ACHN (cell line): ENCODE results near the gene RASAL3.
"Not testable (repeated sequence)": the region's sequence is repeated elsewhere in the genome, so short reads cannot be mapped to it uniquely, and the experiment has no call there.

Source experiments
- DNase-seq: peaks from one replicate; pipeline ENCODE4 v3.0.0-alpha.2; 2015
- in situ Hi-C: cut with HindIII; loops from 2 replicates; pipeline ENCODE4 v1.10.0; 2017; ENCODE audit warnings: low sequenced_read_pairs, low pct_ligation_motif_present, low pct_unique_long_range_greater_than_20kb

The RASAL3 gene

DNA sequence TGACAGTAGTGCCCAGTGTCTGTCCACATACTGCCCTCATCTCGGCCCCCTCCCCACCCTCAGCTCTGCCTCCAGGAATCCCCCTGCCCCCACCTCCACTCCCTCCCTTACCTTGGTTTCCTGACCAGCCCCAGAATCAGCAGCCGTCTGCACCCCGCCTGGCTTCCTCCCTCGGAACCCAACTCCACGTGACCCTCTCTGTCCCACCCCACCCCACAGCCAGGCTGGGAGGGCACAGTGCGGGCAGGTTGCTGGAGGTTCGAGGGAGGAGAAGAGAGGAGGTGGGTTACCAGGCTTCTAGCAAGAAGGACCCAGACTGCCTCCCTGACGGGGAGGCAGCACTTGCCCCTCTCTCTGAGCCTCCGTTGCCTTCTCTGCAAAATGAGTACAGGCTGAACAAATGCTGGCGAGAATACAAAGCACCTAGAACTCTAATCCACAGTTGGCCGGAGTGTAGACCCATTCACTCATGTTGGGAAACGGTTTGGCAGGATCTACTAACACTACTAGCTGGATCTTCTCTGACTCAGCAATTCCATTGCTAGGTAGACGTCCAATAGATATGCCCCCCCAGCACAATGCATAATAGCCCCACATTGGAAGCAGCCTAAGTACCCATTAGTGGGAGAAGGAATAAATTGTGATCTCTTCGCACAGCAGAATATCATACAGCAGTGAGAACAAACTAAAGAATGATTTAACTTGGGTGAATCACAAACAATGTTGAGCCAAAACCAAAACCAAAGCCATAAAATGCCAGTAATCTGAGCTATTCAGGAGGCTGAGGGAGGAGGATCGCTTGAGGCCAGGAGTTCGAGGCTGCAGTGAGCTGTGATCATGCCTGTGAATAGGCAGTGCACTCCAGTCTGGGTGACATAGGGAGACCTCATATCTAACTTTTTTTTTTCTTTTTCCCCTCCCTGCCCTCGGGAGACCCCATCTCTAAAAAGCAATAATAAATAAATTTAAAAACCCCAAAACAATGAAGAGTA, at the start of gene RASAL3:
TSS of gene RASAL3 (minus strand) at position 151 of the 992 bp plus-strand sequence. CDS start 186 bp downstream, outside the sequence.
- in situ Hi-C loops = no loop called here
- no peak for DNase-seq

DNA sequence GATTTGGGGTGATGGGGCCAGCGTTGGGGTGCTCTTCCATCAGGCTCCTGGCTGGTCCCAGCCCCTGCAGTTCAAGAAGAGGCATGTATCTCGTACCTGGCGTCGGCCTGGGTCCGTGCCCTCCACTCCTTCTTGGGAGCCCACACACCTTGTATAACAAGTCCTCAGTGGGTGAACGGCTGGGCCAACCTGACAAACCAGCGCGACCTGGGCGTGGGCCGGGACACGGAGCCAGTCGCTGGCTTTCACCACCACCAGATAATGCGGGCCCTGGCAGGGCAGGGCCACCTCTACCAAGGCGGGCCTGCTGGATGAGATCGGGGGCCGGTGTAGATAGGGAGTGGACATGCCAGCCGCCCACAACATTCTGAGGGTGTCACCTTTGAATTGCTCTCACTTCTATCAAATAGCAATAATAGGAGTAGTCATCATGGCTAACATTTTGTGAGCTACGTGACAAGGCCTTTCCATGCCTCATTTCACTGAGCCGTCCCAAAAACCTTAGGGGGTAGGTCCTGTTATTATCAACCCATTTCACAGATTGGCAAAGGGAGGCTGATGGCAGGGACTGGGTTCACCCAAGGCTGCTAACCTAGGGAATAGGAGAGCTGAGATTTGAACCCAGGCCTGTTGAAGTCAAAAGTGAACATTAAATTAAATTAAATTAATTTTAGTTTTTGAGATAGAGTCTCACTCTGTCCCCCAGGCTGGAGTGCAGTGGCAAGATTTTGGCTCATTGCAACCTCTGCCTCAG, 47.5 kb upstream of the RASAL3 start:
- in situ Hi-C loops = no loop called here
- DNase-seq = no peak

DNA sequence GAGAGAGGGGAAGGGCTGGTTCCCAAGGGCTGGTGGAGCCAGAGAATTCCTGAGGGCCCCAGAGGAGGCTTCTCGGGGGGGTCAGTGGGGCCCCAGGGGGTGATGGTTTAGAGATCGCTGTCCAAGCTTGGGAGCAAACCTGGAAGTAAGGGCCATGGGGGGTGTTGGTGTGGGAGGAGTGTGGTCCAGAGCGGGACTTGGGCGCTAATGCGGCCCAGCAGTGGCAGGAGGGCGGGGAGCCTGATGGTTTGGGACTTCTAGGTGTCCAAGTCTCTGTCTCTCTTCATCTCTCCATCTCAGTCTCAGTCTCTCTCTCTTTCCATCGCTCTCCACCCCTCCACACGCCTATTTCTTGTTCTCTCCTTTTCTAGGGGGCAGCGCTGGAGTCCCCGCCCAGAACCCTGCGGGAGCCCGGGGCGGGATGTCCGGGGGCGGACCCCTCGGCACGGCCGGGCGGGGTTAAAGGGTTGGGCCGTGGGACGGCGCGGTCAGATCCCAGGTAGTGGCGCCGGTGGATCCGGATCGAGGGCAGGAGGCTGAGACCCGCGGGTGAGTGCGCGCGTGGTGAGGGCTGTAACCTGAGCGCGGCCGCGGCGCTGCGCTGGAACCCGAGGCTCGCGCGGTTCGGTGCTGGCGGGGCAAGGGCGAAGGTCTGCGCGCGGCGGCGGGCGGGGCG, 43.8 kb upstream of the RASAL3 start, which contains the start of gene CYP4F22:
TSS of gene CYP4F22 (plus strand) at position 491 of the 676 bp plus-strand sequence. CDS start 16,812 bp downstream, outside the sequence.
- no peak for DNase-seq
- in situ Hi-C loops = no loop called here

DNA sequence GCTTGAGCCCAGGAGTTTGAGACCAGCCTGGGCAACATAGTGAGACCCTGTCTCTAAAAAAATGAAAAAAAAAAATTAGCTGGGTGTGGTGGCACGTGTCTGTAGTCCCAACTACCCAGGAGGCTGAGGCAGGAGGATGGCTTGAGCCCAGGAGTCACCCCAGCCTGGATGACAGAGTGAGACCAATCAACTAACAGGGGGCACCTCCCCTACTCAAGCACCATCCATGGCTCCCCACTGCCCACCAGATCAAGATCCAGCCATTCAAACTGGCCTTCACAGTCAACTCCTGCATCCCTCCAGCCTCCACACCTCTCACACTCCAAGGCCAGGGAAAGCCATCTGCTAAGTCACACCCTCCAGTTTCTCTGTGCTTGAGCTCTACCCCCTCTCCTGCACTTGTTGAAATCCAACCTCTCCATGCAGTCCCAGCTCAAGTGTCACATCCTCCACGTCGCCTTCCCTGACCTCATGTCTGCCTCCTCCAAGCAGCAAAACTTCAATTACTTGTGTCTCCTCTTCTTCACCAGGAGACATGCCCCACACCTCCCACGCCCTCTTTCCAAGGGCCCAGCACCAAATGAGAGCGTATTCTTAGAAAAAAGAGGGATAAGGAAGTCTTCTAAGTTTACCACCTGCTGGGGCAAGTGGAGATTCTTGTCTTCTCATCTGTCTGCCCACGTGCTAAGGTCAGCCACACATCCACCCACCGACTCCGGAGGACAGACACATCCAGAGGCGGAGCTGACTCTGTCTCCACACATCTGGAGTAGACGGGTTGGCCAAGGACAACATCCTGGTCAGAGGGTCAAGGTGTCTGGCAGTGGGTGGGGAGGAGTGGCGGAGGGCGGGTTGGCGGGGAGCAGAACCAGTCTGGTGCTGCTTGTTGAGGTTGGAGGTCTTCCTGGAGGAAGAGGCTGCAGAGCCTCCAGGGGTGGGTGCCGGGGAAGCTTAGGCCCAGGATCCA, 43.0 kb upstream of the RASAL3 start:
- in situ Hi-C loops = no loop called here

DNA sequence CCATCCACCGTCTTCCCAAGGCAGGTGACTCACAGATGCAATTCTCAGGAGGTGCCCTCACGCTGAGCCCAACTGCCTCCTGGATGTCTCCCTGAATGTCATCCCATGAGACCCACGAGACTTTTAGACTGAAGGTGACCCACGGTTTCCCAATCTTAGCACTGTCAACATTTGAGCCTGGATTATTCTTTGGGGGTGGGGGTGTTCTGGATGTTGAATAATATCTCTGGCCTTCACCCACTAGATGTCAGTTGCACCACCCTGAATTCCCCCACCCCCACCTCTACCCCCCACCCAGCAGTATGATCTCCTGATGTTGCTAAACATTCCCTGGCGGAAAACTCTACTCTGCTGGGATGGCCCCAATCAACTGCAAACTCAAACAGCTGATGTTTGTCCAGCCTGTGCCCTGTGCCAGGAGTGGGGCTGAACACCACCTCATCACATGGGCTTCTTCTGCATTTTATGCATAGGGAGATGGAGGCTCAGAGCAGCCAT, 41.8 kb upstream of the RASAL3 start:
- no peak for DNase-seq
- in situ Hi-C loops = no loop called here

More for the DNA sequence above, 43.0 kb upstream of the RASAL3 start:
- DNase-seq = no peak

DNA sequence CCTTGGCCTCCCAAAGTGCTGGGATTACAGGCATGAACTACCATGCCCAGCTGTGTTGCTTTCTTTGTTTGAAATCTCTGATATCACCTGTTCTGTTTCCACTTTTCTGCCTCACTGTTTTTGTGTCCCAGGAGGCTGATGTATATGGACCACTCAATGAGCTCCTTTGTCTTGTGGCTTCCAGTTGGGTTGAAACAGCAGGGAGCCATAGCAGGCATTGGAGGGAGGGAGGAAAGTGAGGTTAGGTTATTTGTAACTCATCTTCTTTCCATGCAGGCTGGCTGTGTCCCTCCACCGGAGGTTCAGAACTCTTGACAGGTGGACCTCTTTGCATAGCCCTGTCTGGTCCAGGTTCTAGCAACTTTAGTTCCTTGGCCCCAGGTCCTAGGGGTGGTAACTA, 37.9 kb upstream of the RASAL3 start:
- in situ Hi-C loops = no loop called here
- DNase-seq = no peak

DNA sequence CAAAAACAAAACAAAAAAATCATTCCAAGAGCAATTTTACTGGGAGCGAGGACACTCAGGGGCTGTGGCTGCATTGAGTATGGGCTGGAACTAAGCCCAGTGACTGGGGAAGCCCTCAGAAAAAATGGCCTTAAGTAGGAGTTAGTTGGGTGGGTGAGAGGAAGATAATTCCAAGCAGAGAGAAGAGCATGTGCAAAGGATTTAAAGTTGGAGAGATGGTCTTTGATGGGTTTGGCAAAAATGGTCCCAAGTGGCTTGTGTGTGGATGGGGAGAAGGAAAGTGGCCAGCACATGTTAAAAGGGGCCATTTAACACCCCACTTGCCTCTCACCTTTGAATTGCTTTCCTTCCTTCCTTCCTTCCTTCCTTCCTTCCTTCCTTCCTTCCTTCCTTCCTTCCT, 37.3 kb upstream of the RASAL3 start:
- in situ Hi-C loops = no loop called here
- DNase-seq = no peak

DNA sequence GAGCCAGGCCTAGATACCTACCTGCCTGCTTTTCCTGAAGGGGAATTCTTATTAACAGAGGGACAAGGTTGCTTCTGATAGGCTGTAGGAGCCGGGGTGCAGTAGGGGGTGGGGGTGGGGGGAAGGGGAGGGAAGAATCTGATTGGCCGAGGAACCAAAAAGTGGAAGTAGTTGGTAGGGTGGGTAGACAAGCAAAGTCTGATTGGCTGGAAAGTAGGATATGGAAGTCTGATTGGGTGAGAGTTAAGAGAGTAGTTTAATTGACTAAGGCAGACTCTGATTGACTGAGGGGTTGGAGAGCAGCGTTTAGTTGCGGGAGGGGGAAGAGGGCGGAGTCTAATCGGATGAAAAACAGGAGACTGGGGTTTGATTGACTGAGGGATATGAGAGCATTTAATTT, 34.6 kb upstream of the RASAL3 start:
- no peak for DNase-seq
- in situ Hi-C loops = no loop called here

DNA sequence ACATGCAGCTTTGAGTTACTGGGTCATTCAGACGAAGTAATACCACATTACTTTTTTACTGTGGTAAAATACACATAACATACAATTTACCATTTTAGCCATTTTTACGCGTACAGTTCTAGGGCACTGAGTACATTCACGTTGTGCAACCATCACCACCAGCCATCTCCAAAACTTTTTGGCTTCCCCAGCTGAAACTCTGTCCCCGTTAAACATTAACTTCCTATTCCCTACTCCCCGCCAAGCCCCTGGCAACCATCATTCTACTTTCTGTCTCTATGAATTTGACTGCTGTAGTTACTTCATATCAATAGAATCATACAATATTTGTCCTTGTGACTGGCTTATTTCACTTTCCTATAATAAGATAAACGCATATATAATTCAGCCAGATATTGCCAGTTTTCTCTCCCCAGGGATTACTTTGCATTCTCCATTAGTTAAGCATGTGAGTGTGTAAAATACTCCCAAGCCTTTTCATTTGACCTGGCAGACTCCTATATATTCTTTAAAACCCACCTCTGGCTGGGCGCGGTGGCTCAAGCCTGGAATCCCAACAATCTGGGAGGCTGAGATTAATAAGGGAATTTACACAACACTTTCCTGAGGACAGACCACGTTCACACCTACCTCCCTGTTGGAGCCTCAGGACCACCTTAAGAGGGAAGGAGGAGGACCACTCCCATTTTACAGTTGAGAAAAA, 34.0 kb upstream of the RASAL3 start:
- in situ Hi-C loops = no loop called here
- DNase-seq = no peak

DNA sequence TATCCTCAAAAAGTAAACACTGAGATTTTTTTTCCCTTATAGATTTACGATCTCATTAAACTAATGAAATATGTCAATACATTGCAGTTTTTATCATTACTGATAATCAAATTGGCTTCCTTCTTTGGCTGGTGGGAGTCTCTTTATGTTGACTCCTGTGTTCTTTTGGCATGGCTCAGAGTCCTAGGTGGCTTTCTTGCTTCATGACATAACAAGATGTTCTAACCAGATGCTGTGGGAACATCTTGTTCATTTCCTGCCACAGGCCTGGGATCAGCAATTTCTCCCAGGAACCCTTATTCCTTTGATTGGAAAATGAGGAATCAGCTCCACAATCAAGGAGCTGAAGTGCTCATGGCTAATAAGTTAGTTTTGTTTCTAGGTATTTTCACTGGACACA, 30.8 kb upstream of the RASAL3 start:
- no peak for DNase-seq
- in situ Hi-C loops = no loop called here

DNA sequence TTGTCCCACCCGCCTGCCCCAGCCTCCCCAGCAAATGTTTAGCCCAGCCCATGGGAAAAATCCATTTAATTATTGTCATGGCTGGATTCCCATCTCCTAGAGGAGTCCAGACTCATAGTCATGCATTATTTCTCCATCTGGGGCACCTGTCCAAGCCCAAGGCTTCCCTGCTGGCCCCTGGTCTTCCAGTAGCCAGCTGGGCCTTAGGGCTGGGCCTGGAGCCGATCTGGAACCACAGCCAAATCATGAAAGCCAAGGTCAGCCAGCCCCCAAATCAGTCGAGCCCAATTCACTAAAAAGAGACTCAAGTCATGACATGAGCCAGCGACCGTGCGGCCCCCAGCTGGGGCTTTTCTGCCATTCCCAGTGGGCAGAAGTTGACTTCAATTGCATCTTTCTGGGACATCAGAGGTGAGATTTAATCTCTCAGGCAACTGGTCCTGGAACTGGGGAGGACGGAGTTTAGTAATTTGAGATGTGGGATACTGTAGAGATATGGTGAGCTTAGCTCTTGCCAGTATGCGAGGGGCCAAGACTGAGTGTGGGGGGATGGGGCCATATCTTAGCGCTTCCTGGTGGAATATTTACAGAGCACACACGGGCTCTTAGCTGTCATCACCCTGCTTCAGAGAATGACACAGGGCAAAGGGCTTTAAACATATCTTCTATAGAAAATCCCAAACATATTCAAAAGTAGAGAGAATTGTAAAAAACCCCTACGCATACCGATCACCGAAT, 24.3 kb upstream of the RASAL3 start:
- in situ Hi-C loops = no loop called here
- no peak for DNase-seq

DNA sequence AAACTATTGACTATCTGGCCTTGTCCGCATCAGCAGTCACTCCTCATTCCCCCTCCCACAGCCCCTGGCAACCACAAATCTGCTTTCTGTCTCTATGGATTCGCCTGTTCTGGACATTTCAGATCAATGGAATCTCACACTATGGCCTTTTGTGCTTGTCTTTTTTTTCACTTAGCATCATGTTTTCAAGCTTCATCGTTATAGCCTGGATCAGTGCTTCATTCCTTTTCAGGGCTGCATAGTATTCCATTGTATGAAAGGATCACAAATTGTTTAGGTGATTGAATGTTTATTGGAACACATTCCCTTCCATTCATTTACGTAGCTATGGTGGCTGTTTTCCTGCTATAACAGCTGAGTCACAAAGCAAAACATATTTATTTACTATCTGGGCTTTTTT, 22.7 kb upstream of the RASAL3 start:
- in situ Hi-C loops = no loop called here

DNA sequence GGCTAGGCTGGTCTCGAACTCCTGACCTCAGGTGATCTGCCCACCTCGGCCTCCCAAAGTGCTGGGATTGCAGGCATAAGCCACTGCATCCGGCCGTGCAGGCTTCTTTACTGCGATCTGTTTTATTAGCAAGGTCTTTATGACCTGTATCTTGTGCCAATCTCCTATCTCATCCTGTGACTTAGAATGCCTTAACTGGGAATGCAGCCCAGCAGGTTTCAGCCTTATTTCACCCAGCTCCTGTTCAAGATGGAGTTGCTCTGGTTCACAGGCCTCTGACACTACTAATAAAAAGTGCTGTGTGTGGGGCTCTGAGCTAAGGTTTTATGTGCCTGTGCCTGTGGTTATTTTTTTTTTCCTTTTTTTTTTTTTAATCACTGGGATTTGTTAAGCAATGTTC, 21.4 kb upstream of the RASAL3 start:
- in situ Hi-C loops, DNase-seq: not testable (repeated sequence)

More for the DNA sequence above, 22.7 kb upstream of the RASAL3 start:
- no peak for DNase-seq

DNA sequence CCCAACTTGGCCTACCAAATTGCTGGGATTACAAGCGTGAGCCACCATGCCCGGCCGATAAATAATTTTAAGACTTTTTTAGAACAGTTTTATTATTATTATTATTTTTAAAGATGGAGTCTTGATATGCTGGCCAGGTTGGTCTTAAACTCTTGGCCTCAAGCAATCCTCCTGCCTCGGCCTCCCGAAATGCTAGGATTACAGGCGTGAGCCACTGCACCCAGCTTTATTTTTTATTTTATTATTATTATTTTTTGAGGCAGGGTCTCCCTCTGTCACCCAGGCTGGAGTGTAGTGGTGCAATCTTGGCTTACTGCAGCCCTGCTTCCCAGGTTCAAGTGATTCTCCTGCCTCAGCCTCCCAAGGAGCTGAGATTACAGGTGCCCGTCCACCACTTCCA, 16.7 kb upstream of the RASAL3 start:
- DNase-seq, in situ Hi-C loops: not testable (repeated sequence)

DNA sequence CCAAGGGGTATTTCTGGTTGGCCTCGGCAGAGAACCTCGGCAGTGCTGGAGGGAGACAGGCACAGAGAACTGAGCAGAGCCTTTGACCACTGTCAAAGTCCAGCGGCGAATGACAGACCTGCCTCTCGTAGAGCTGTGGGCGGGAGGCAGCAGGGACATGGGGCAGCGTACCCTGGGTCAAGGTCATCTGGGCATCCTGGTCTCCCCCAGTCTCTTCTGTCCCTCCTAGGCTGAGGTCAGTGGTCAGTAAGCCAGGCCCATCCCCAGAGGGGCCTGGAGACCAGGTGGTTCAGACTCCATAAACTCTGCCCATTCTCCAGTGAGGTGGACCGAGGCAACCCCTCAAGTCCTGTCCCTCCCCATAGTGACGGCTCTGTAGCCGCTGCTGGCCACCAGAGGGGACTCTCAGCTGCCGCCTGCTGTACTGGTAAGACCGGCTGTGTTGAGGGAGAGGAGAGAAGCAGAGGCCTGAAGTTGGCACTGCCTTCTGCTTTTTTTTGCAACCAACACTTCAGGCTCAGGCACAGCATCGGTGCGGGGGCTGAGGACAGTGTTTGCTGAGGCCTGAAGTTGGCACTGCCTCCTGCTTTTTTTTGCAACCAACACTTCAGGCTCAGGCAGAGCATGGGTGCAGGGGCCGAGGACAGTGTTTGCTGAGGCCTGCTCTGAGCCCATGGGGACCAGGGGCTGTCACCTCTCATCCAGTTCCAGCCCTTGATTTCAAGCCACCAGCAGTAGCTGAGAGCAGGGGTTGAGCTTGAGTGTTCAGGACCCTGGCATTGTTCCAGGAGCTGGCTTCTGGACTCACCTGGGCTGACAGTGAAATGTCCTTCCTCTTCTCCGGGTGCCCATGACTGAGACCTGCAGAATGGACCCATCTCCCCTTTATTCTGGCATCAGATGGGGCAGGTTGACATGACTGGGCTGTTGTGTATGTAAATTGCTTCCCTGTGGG, 15.3 kb upstream of the RASAL3 start, which contains the start of gene PGLYRP2:
TSS of gene PGLYRP2 (minus strand) at position 111 of the 955 bp plus-strand sequence. CDS start 130 bp downstream, outside the sequence.
- no peak for DNase-seq
- in situ Hi-C loops = no loop called here
